ENCODE measurements around the gene AUP1.

GRCh38 chr2:74511104-74511989 lies 18.2 kb downstream of the AUP1 start:
- TF ChIP-seq CTCF (IDR thresholded peaks at IDR 0.05; ENCODE audit: low read depth, low read length) (no peak), EZH2phosphoT487 (IDR thresholded peaks at IDR 0.05; ENCODE audit: low read depth) (no peak)
